GM12892 (cell line): ENCODE measurements around the gene PLXDC1.

Experiments used
- POLR2A ChIP-seq: IDR thresholded peaks from 2 replicates; pipeline ENCODE4 v1.6.1; 2011; ENCODE audit warnings: low read depth, low read length, control low read depth
- POLR2AphosphoS5 ChIP-seq: IDR thresholded peaks from 2 replicates; pipeline ENCODE4 v1.6.1; 2011; ENCODE audit warnings: low read depth, low read length, control low read depth

DNA sequence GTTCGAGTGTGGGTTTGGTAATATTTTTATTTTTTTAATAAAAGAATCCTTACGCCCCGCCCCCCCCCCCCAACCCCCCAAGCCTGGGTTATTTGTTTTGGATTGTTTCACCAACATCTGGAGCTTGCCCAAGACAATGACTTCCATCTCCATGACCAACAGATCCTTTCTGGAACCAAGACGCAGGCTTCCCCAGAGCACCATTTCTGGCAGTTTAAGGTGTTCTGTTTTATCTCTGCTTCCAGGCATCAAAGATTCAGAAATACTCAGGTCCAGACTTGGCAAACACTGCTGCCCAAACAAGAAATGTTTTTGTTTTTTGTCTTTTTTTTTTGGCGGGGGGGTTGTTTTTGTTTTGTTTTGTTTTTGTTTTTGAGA lies 56.1 kb downstream of the PLXDC1 start:
- TF ChIP-seq POLR2AphosphoS5 = no peak
- no peak for TF ChIP-seq POLR2A
